Panc1 (cell line): ENCODE results near the gene CTXN1. TPM values are rescaled to one million over a fixed set of nuclear protein-coding genes. Genes with fewer than 3 reads are reported as not detected.

ENCODE experiments used
- ATAC-seq: fragments of 200-7000 bp; cut with Tn5 transposase; 2 replicates; pipeline ENCODE4 v1.9.1; 2020; ENCODE audit warnings: mild to moderate bottlenecking, moderate library complexity
- BruUV-seq: library from RNA; stranded (reverse); fragments of 400-500 nt; replicated peaks from 2 replicates; lab custom pipeline; 2021; lab: Mats Ljungman, UMichigan
- CTCF ChIA-PET: fragments of 300-600 bp; sonication (Branson Sonifier 250); formaldehyde crosslinking; loops from one replicate; lab custom pipeline; 2022; ENCODE audit warnings: antibody characterized with exemption; lab: Charles Lee
- POLR2A ChIA-PET: fragments of 300-600 bp; sonication (Branson Sonifier 250); formaldehyde crosslinking; loops from one replicate; lab custom pipeline; 2022; ENCODE audit warnings: antibody characterized with exemption; lab: Charles Lee
- DNase-seq: peaks from one replicate; pipeline ENCODE4 v3.0.0-alpha.2; 2010; ENCODE audit warnings: low read depth, low spot score
- H3K27ac ChIP-seq: 2 replicates; pipeline ENCODE4 v1.5.1; 2011; ENCODE audit warnings: mild to moderate bottlenecking, low read length, inconsistent platforms
- H3K27me3 ChIP-seq: fragments of 200-500 bp; sonication (Bioruptor generic); 2 replicates; pipeline ENCODE4 v1.6.0; 2014; ENCODE audit warnings: low read length, inconsistent platforms; ENCODE audit not compliant: control insufficient read depth, insufficient read depth
- H3K36me3 ChIP-seq: fragments of 200-500 bp; sonication (Bioruptor generic); 2 replicates; pipeline ENCODE4 v1.5.1; 2014; ENCODE audit warnings: inconsistent platforms, mild to moderate bottlenecking, low read length, moderate library complexity; ENCODE audit not compliant: control insufficient read depth, insufficient read depth
- H3K4me1 ChIP-seq: 2 replicates; pipeline ENCODE4 v1.5.1; 2011; ENCODE audit warnings: inconsistent platforms, mild to moderate bottlenecking, low read length, moderate library complexity; ENCODE audit not compliant: control insufficient read depth, insufficient read depth
- H3K4me3 ChIP-seq, 2 experiments: 2 replicates each; pipeline ENCODE4 v1.5.1; 2011 to 2012; ENCODE audit warnings: low read depth in 2 of 2, low read length in 2 of 2, mild to moderate bottlenecking in 2 of 2, inconsistent platforms in 1 of 2, moderate library complexity in 1 of 2
- H3K9me3 ChIP-seq: fragments of 200-500 bp; sonication (Bioruptor generic); 2 replicates; pipeline ENCODE4 v1.5.1; 2014; ENCODE audit warnings: low read depth, mild to moderate bottlenecking, inconsistent platforms, low read length, moderate library complexity; ENCODE audit not compliant: control insufficient read depth, insufficient read depth
- POLR2AphosphoS5 ChIP-seq: IDR thresholded peaks from 2 replicates; pipeline ENCODE4 v1.6.1; 2012; ENCODE audit warnings: mild to moderate bottlenecking, low read depth, low read length, moderate library complexity
- SIN3A ChIP-seq: IDR thresholded peaks from 2 replicates; pipeline ENCODE4 v1.6.1; 2012; ENCODE audit warnings: low read depth, mild to moderate bottlenecking, low read length, moderate library complexity, borderline replicate concordance; ENCODE audit not compliant: insufficient read depth
- TCF7L2 ChIP-seq: IDR thresholded peaks from 2 replicates; pipeline ENCODE4 v1.6.1; 2011; ENCODE audit warnings: mild to moderate bottlenecking, low read depth, low read length, inconsistent platforms
- in situ Hi-C: cut with HindIII; loops from 2 replicates; pipeline ENCODE4 v1.10.0; 2016; ENCODE audit warnings: low sequenced_read_pairs, low pct_unique_long_range_greater_than_20kb
- intact Hi-C: fragments of 100-400 bp; cut with micrococcal nuclease; formaldehyde crosslinking; loops from one replicate; pipeline ENCODE4 v1.10.0; 2022; ENCODE audit not compliant: unreplicated experiment
- total RNA-seq: library from RNA; stranded (reverse); gene quantifications from one replicate; pipeline ENCODE4 v1.2.1, GENCODE V29; 2021; ENCODE audit not compliant: unreplicated experiment
- TF ChIP-seq, protein P1 (sequence below), 2 experiments: IDR thresholded peaks; 2 replicates each; pipeline ENCODE4 v1.6.1; 2011 to 2012; ENCODE audit warnings: low read depth in 2 of 2, control low read depth in 1 of 2, low read length in 1 of 2, mild to moderate bottlenecking in 1 of 2, moderate library complexity in 1 of 2; ENCODE audit not compliant: insufficient read depth in 1 of 2
- TF ChIP-seq, protein P2 (sequence below): fragments of 450-650 bp; IDR thresholded peaks from 2 replicates; pipeline ENCODE4 v1.5.1; 2017; ENCODE audit warnings: mild to moderate bottlenecking

Gene CTXN1
- total RNA-seq, 1 experiment from 2014 or later, result 89.4 TPM

DNA sequence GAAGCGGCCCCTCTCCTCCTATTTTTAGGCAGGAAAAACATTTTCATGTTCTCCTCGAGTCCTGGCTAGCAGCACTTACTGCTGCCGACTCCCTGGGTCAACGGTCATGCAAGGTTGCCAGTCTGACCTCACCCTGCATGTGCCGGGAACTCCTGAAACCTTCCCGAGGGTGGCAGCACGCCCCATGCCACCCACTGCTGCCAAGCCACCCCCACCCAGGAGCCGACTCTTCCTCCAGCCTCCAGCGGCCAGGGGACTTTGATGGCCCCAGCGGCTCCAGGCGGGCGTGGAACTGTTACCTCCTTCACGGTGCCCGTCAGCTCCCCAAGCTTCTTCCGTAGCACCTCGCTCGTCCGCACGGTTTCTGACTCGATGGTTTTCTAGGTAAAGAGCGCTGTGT, 8.8 kb upstream of the CTXN1 start:
- no TSS peak for BruUV-seq
- Histone ChIP-seq H3K27ac (no peak overlapping the region), H3K9me3 (no peaks in the 10 kb centered on the region), H3K27me3 (no peaks in the 10 kb centered on the region), H3K4me1 (peaks cover 9% of the 10 kb centered on the region), H3K4me3 (no peak overlapping the region), H3K36me3 (no peaks in the 10 kb centered on the region; the same call in 1 of the 2 replicates)
- intact Hi-C loops (no loop called here), in situ Hi-C loops (no loop called here)
- ATAC-seq (no peak), DNase-seq (no peak)
- ChIA-PET POLR2A (no interaction called here), CTCF (interaction anchor here (0.6 to 0.7 kb wide), 2 partner anchors 49 to 712 kb away, joined by 6 to 8 read pairs; no protein-coding TSS in a partner anchor)
- TF ChIP-seq, protein P1, sequence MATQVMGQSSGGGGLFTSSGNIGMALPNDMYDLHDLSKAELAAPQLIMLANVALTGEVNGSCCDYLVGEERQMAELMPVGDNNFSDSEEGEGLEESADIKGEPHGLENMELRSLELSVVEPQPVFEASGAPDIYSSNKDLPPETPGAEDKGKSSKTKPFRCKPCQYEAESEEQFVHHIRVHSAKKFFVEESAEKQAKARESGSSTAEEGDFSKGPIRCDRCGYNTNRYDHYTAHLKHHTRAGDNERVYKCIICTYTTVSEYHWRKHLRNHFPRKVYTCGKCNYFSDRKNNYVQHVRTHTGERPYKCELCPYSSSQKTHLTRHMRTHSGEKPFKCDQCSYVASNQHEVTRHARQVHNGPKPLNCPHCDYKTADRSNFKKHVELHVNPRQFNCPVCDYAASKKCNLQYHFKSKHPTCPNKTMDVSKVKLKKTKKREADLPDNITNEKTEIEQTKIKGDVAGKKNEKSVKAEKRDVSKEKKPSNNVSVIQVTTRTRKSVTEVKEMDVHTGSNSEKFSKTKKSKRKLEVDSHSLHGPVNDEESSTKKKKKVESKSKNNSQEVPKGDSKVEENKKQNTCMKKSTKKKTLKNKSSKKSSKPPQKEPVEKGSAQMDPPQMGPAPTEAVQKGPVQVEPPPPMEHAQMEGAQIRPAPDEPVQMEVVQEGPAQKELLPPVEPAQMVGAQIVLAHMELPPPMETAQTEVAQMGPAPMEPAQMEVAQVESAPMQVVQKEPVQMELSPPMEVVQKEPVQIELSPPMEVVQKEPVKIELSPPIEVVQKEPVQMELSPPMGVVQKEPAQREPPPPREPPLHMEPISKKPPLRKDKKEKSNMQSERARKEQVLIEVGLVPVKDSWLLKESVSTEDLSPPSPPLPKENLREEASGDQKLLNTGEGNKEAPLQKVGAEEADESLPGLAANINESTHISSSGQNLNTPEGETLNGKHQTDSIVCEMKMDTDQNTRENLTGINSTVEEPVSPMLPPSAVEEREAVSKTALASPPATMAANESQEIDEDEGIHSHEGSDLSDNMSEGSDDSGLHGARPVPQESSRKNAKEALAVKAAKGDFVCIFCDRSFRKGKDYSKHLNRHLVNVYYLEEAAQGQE (IDR thresholded peaks at IDR 0.05; ENCODE audit: insufficient read depth in 1 of 2, low read depth in 2 of 2, low read length in 1 of 2), result no peak
- no peak for TF ChIP-seq TCF7L2

DNA sequence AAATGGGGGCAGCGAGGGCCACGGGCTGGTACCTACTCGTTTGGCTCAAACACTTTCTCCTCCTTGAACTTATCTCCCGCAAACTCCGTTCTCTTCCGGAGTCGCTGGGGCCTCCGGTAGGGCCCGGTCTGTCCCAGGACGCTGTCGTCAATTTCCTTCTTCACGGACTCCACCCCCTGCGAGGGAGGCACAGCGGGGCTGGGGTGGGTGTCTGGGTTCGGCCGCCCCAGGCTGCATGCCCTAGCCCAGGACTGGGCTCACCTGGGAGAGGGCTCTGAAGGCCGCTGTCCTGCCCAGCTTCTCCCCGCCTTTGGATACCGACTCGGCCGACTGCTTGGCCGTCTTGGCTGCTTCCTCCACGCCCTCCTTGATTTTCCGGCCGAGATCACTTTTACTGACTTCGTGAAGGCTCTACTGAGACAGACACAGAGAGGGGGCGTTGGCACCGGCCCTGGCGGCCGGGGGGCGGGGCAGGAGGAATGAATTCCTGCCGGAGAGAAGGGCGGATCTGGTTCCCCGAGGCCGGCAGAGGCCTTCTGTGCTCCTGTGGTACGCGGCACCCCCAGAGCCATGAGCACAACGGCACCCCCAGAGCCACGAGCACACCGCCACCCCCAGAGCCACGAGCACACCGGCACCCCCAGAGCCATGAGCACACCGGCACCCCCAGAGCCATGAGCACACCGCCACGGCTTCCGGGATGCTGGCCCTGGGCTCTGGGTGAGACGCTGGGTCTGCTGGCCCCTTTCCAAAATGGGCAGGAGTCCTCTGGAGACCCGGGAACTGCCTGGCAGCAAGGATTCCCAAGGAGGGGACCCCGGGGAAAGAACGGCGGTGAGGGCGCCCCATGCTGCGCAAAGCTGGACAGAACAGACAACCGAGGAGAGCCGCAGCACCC, 8.1 kb upstream of the CTXN1 start:
- H3K4me3 ChIP-seq, result no peak overlapping the region
- no peaks in the 10 kb centered on the region for H3K9me3 ChIP-seq
- no peak for DNase-seq
- BruUV-seq, result no TSS peak
- in situ Hi-C loops (no loop called here), intact Hi-C loops (no loop called here)
- TF ChIP-seq, protein P1 (IDR thresholded peaks at IDR 0.05; ENCODE audit: insufficient read depth in 1 of 2, low read depth in 2 of 2, low read length in 1 of 2), result no peak
- no peak for TF ChIP-seq POLR2AphosphoS5
- TF ChIP-seq TCF7L2, result no peak
- TF ChIP-seq, protein P2, sequence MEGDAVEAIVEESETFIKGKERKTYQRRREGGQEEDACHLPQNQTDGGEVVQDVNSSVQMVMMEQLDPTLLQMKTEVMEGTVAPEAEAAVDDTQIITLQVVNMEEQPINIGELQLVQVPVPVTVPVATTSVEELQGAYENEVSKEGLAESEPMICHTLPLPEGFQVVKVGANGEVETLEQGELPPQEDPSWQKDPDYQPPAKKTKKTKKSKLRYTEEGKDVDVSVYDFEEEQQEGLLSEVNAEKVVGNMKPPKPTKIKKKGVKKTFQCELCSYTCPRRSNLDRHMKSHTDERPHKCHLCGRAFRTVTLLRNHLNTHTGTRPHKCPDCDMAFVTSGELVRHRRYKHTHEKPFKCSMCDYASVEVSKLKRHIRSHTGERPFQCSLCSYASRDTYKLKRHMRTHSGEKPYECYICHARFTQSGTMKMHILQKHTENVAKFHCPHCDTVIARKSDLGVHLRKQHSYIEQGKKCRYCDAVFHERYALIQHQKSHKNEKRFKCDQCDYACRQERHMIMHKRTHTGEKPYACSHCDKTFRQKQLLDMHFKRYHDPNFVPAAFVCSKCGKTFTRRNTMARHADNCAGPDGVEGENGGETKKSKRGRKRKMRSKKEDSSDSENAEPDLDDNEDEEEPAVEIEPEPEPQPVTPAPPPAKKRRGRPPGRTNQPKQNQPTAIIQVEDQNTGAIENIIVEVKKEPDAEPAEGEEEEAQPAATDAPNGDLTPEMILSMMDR, result no peak
- TF ChIP-seq SIN3A, result no peak
- H3K27ac ChIP-seq, result no peak overlapping the region
- CTCF ChIA-PET, result no interaction called here
- no peaks in the 10 kb centered on the region for H3K27me3 ChIP-seq
- POLR2A ChIA-PET, result no interaction called here
- no peak for ATAC-seq
- H3K36me3 ChIP-seq, result no peaks in the 10 kb centered on the region; the same call in 1 of the 2 replicates
- H3K4me1 ChIP-seq, result peaks cover 15% of the 10 kb centered on the region
